Stomach (tissue), 4 donors: ENCODE data around the gene PRR16.

Source experiments
- CTCF ChIP-seq, 7 experiments: fragments of 450-650 bp in 4 of 7; fragments of 200-600 bp in 3 of 7; sonication (generic) in 3 of 7; IDR thresholded peaks; one replicate each; pipeline ENCODE4 v1.5.1; 2016 to 2019; ENCODE audit warnings: antibody characterized with exemption in 7 of 7, control low read depth in 2 of 7, mild to moderate bottlenecking in 1 of 7
- POLR2A ChIP-seq, 4 donors: fragments of 450-650 bp; IDR thresholded peaks; one replicate each; pipeline ENCODE4 v1.6.1; 2016; ENCODE audit warnings: antibody characterized with exemption in 4 of 4, control low read depth in 2 of 4, mild to moderate bottlenecking in 1 of 4, moderate library complexity in 1 of 4

GRCh38 chr5:120703918-120704587 lies 240.0 kb downstream of the PRR16 start:
- TF ChIP-seq POLR2A (IDR thresholded peaks at IDR 0.05) (no peak), CTCF (IDR thresholded peaks at IDR 0.05) (no peak)
